ENCODE measurements around the gene C9orf152.

Gene C9orf152

GRCh38 chr9:110179734-110180133 is 28.2 kb downstream of the C9orf152 start:
- DNase-seq: no peak

GRCh38 chr9:110178281-110178680 is 29.7 kb downstream of the C9orf152 start:
- no peak for DNase-seq

GRCh38 chr9:110175275-110175968 is 32.5 kb downstream of the C9orf152 start:
- DNase-seq: no peak

- no peak for DNase-seq
Measured at GRCh38 chr9:110173322-110173642, 34.7 kb downstream of the C9orf152 start.

- DNase-seq: no peak
Measured at GRCh38 chr9:110170357-110171257, 37.4 kb downstream of the C9orf152 start.

- DNase-seq: no peak
Measured at GRCh38 chr9:110168486-110168885, 39.5 kb downstream of the C9orf152 start.

- no peak for DNase-seq
Measured at GRCh38 chr9:110161940-110162339, 46.0 kb downstream of the C9orf152 start.

GRCh38 chr9:110160685-110161084 is 47.3 kb downstream of the C9orf152 start:
- DNase-seq: no peak

- DNase-seq: no peak
Measured at GRCh38 chr9:110160123-110160522, 47.8 kb downstream of the C9orf152 start.

GRCh38 chr9:110157823-110158664 is 49.9 kb downstream of the C9orf152 start:
- DNase-seq: no peak

- peak; percentile 71 for DNase-seq
Measured at GRCh38 chr9:110156902-110157301, 51.1 kb downstream of the C9orf152 start.

- no peak for DNase-seq
Measured at GRCh38 chr9:110156416-110156815, 51.5 kb downstream of the C9orf152 start.

- no peak for DNase-seq
Measured at GRCh38 chr9:110155751-110156150, 52.2 kb downstream of the C9orf152 start.

- no peak for DNase-seq
Measured at GRCh38 chr9:110153431-110153830, 54.5 kb downstream of the C9orf152 start.

- no peak for DNase-seq
Measured at GRCh38 chr9:110152704-110153374, 55.1 kb downstream of the C9orf152 start.

Data from SIG-M5 (cell line).